Keratinocyte (primary cell): ENCODE data around the gene MED25. TPM values are rescaled to one million over a fixed set of nuclear protein-coding genes. Genes with fewer than 3 reads are reported as not detected.

ENCODE experiments used
- DNase-seq: peaks from one replicate; pipeline ENCODE4 v3.0.0-alpha.2; 2011; ENCODE audit warnings: low read depth, missing footprints, low spot score
- FAIRE-seq: peaks from 2 replicates; lab custom pipeline; 2011; peaks lifted over from hg19 to GRCh38; lab: Jason Lieb, UNC
- H2AFZ ChIP-seq: 2 replicates; pipeline ENCODE4 v1.6.0; 2012; ENCODE audit warnings: low read length, control low read depth, inconsistent platforms; ENCODE audit not compliant: control insufficient read depth
- H3K27ac ChIP-seq: 2 replicates; pipeline ENCODE4 v1.5.1; 2011; ENCODE audit warnings: low read length; ENCODE audit not compliant: control insufficient read depth, insufficient read depth
- H3K27me3 ChIP-seq: 3 replicates; pipeline ENCODE4 v1.6.0; 2011; ENCODE audit warnings: low read length; ENCODE audit not compliant: control insufficient read depth, insufficient read depth; ENCODE audit errors: extremely low read depth
- H3K36me3 ChIP-seq, 2 experiments: 2 replicates in 1 of 2; 3 replicates in 1 of 2; pipeline ENCODE4 v1.5.1; 2011; ENCODE audit warnings: low read length in 2 of 2, mild to moderate bottlenecking in 1 of 2; ENCODE audit not compliant: control insufficient read depth in 2 of 2, insufficient read depth in 2 of 2; ENCODE audit errors: extremely low read depth in 1 of 2
- H3K4me1 ChIP-seq: 3 replicates; pipeline ENCODE4 v1.5.1; 2011; ENCODE audit warnings: low read length; ENCODE audit not compliant: control insufficient read depth, insufficient read depth; ENCODE audit errors: extremely low read depth
- H3K4me2 ChIP-seq: 3 replicates; pipeline ENCODE4 v1.6.0; 2011; ENCODE audit warnings: low read depth, low read length; ENCODE audit not compliant: control insufficient read depth, insufficient read depth; ENCODE audit errors: extremely low read depth
- H3K4me3 ChIP-seq, 3 experiments: fragments of 200-600 bp in 1 of 3; sonication (generic) in 1 of 3; 2 replicates in 2 of 3; 3 replicates in 1 of 3; pipeline ENCODE4 v1.5.1; 2011 to 2016; ENCODE audit warnings: low read length in 3 of 3, mild to moderate bottlenecking in 3 of 3, control low read depth in 2 of 3, inconsistent platforms in 1 of 3, low read depth in 1 of 3, mixed read lengths in 1 of 3, mixed run types in 1 of 3, moderate library complexity in 1 of 3; ENCODE audit not compliant: control insufficient read depth in 2 of 3, insufficient read depth in 2 of 3; ENCODE audit errors: extremely low read depth in 1 of 3
- H3K79me2 ChIP-seq: 2 replicates; pipeline ENCODE4 v1.6.0; 2012; ENCODE audit warnings: low read length; ENCODE audit not compliant: control insufficient read depth, insufficient read depth
- H3K9ac ChIP-seq: 3 replicates; pipeline ENCODE4 v1.6.0; 2011; ENCODE audit warnings: low read length; ENCODE audit not compliant: control insufficient read depth, insufficient read depth; ENCODE audit errors: extremely low read depth
- H3K9me1 ChIP-seq: 3 replicates; pipeline ENCODE4 v1.6.0; 2011; ENCODE audit warnings: low read length; ENCODE audit not compliant: control insufficient read depth, insufficient read depth; ENCODE audit errors: extremely low read depth
- H3K9me3 ChIP-seq: 2 replicates; pipeline ENCODE4 v1.5.1; 2012; ENCODE audit warnings: low read depth, low read length; ENCODE audit not compliant: control insufficient read depth
- H4K20me1 ChIP-seq: 3 replicates; pipeline ENCODE4 v1.6.0; 2011; ENCODE audit warnings: low read length; ENCODE audit not compliant: control insufficient read depth, insufficient read depth; ENCODE audit errors: extremely low read depth
- CTCF ChIP-seq, 3 experiments: IDR thresholded peaks in 1 of 3; conservative IDR thresholded peaks in 1 of 3; optimal IDR thresholded peaks in 1 of 3; 2 replicates in 2 of 3; 3 replicates in 1 of 3; pipeline versions ENCODE3 to v1.5.1; 2011; ENCODE audit warnings: low read length in 3 of 3, mild to moderate bottlenecking in 3 of 3, moderate library complexity in 2 of 3, control low read depth in 1 of 3, inconsistent platforms in 1 of 3; ENCODE audit not compliant: insufficient read depth in 2 of 3; ENCODE audit errors: extremely low read depth in 1 of 3
- EZH2 ChIP-seq: IDR thresholded peaks from one replicate; pipeline ENCODE4 v1.6.1; 2012; ENCODE audit warnings: inconsistent platforms, mild to moderate bottlenecking, low read length, moderate library complexity
- dilution Hi-C: fragments of 300-500 bp; cut with MboI; formaldehyde crosslinking; loops from one replicate; pipeline ENCODE4 v1.7.0; 2020; ENCODE audit warnings: low sequenced_read_pairs; ENCODE audit not compliant: extremely low pct_ligation_motif_present
- polyA plus RNA-seq, 5 experiments: library from polyadenylated mRNA; depleted of rRNA in 3 of 5; stranded (reverse) in 3 of 5; stranded (forward) in 1 of 5; unstranded in 1 of 5; fragments of >200 nt; gene quantifications; 1 replicate in 1 of 5; 2 replicates in 3 of 5; 3 replicates in 1 of 5; pipeline versions ENCODE4 v1.2.1 to v1.2.3, GENCODE V29; 2011 to 2012; ENCODE audit warnings: missing spikeins in 2 of 5, low read depth in 1 of 5, low replicate concordance in 1 of 5

Gene MED25
- polyA plus RNA-seq, 1 donor (not counting 4 experiments of a cell fraction or from before 2014, with no cell fraction given): 12.5 TPM

GRCh38 chr19:49847731-49848696 lies 29.9 kb downstream of the MED25 start:
- no peak for TF ChIP-seq CTCF (optimal IDR thresholded peaks at IDR 0.05 in 1 of 3, IDR thresholded peaks at IDR 0.05 in 1 of 3, conservative IDR thresholded peaks at IDR 0.05 in 1 of 3; ENCODE audit: extremely low read depth in 1 of 3, insufficient read depth in 2 of 3, low read length in 3 of 3)
- no peak for TF ChIP-seq EZH2
- dilution Hi-C loops: no loop called here
- peaks cover 3% of the 10 kb centered on the region for H4K20me1 ChIP-seq

GRCh38 chr19:49848938-49849337 lies 30.8 kb downstream of the MED25 start:
- no peaks in the 10 kb centered on the region for H3K9me1 ChIP-seq
- H3K9ac ChIP-seq: no peak overlapping the region
- peaks cover 15% of the 10 kb centered on the region for H3K79me2 ChIP-seq
- no peaks in the 10 kb centered on the region for H3K36me3 ChIP-seq
- DNase-seq (no peak), FAIRE-seq (no peak)
- dilution Hi-C loops: no loop called here
- H2AFZ ChIP-seq: no peak overlapping the region
- no peak for TF ChIP-seq CTCF (optimal IDR thresholded peaks at IDR 0.05 in 1 of 3, IDR thresholded peaks at IDR 0.05 in 1 of 3, conservative IDR thresholded peaks at IDR 0.05 in 1 of 3; ENCODE audit: extremely low read depth in 1 of 3, insufficient read depth in 2 of 3, low read length in 3 of 3)
- no peak for TF ChIP-seq EZH2
- H3K4me3 ChIP-seq: no peak overlapping the region
- no peaks in the 10 kb centered on the region for H3K9me3 ChIP-seq
- peaks cover 5% of the 10 kb centered on the region for H4K20me1 ChIP-seq
- H3K27me3 ChIP-seq: no peaks in the 10 kb centered on the region
- H3K4me2 ChIP-seq: no peak overlapping the region
- H3K27ac ChIP-seq: no peak overlapping the region
- H3K4me1 ChIP-seq: peaks cover 26% of the 10 kb centered on the region

More at GRCh38 chr19:49847731-49848696, 29.9 kb downstream of the MED25 start:
- H3K4me1 ChIP-seq: peaks cover 24% of the 10 kb centered on the region
- H3K79me2 ChIP-seq: peaks cover 9% of the 10 kb centered on the region
- no peak overlapping the region for H3K9ac ChIP-seq
- H3K27me3 ChIP-seq: no peaks in the 10 kb centered on the region
- no peaks in the 10 kb centered on the region for H3K36me3 ChIP-seq
- H3K4me2 ChIP-seq: peak overlapping the region; percentile 47
- DNase-seq (no peak), FAIRE-seq (peak; percentile 49)
- H2AFZ ChIP-seq: no peak overlapping the region
- H3K4me3 ChIP-seq: no peak overlapping the region
- no peaks in the 10 kb centered on the region for H3K9me1 ChIP-seq
- no peaks in the 10 kb centered on the region for H3K9me3 ChIP-seq
- peak overlapping the region; percentile 24 for H3K27ac ChIP-seq
